Measurements from ENCODE around the gene MRPL54.

MRPL54 gene

GRCh38 chr19:3785938-3786824 lies 23.7 kb downstream of the MRPL54 start, which contains the start of gene MATK:
Gene MATK, minus strand, starts transcription at chr19:3786381. Its CDS starts 1,246 bp downstream, at chr19:3785135.
- DNase-seq = no peak

GRCh38 chr19:3788996-3789778 lies 26.7 kb downstream of the MRPL54 start:
- no peak for DNase-seq

- no peak for DNase-seq
Measured at GRCh38 chr19:3790209-3790734, 27.8 kb downstream of the MRPL54 start.

- DNase-seq = no peak
Measured at GRCh38 chr19:3790941-3791340, 28.5 kb downstream of the MRPL54 start.

- no peak for DNase-seq
Measured at GRCh38 chr19:3792114-3792513, 29.6 kb downstream of the MRPL54 start.

GRCh38 chr19:3793799-3794198 lies 31.3 kb downstream of the MRPL54 start:
- DNase-seq = no peak

GRCh38 chr19:3796358-3796757 lies 33.9 kb downstream of the MRPL54 start:
- no peak for DNase-seq

GRCh38 chr19:3798137-3798536 lies 35.7 kb downstream of the MRPL54 start:
- peak; percentile 58 for DNase-seq

GRCh38 chr19:3800996-3801395 lies 38.5 kb downstream of the MRPL54 start:
- DNase-seq = no peak

GRCh38 chr19:3801412-3802096 lies 39.1 kb downstream of the MRPL54 start:
- DNase-seq = peak; percentile 61

- no peak for DNase-seq
Measured at GRCh38 chr19:3803114-3803888, 40.8 kb downstream of the MRPL54 start.

- no peak for DNase-seq
Measured at GRCh38 chr19:3803986-3804385, 41.5 kb downstream of the MRPL54 start.

- DNase-seq = no peak
Measured at GRCh38 chr19:3804429-3804828, 41.9 kb downstream of the MRPL54 start.

GRCh38 chr19:3805859-3806258 lies 43.4 kb downstream of the MRPL54 start:
- no peak for DNase-seq

- no peak for DNase-seq
Measured at GRCh38 chr19:3807131-3807480, 44.6 kb downstream of the MRPL54 start.

- DNase-seq = no peak
Measured at GRCh38 chr19:3807574-3808354, 45.3 kb downstream of the MRPL54 start.

GRCh38 chr19:3808420-3809143 lies 46.1 kb downstream of the MRPL54 start:
- DNase-seq = no peak

GRCh38 chr19:3809881-3810707 lies 47.6 kb downstream of the MRPL54 start:
- DNase-seq = no peak

- no peak for DNase-seq
Measured at GRCh38 chr19:3810708-3811355, 48.4 kb downstream of the MRPL54 start.
